ENCODE data around the gene SATB2. TPM values are rescaled to one million over a fixed set of nuclear protein-coding genes. Genes with fewer than 3 reads are reported as not detected.
A peak's percentile ranks its signal among the peaks of the same experiment; 100 is the strongest.

SATB2 gene
- total RNA-seq, 3 donors from 2014 or later = 125 to 328 (median 183) TPM

- DNase-seq (no peak), ATAC-seq (no peak)
- no peaks in the 10 kb centered on the region for H3K9me3 ChIP-seq
- H3K36me3 ChIP-seq (ENCODE audit: low read depth) = no peaks in the 10 kb centered on the region
- no peak for TF ChIP-seq CTCF (IDR thresholded peaks at IDR 0.05)
- H3K4me1 ChIP-seq (ENCODE audit: low read depth) = peaks cover 29% of the 10 kb centered on the region
- no peak overlapping the region for H3K4me3 ChIP-seq
- intact Hi-C loops (cut with DNase I, micrococcal nuclease) = no loop called here
Measured at GRCh38 chr2:199443589-199444130, 14.1 kb downstream of the SATB2 start.

- intact Hi-C loops (cut with DNase I, micrococcal nuclease) = no loop called here
- H3K9me3 ChIP-seq = no peaks in the 10 kb centered on the region
- no peak for DNase-seq
- ATAC-seq = peak; percentile 27
- H3K4me3 ChIP-seq = no peak overlapping the region
- H3K36me3 ChIP-seq (ENCODE audit: low read depth) = no peaks in the 10 kb centered on the region
- H3K4me1 ChIP-seq (ENCODE audit: low read depth) = peaks cover 30% of the 10 kb centered on the region
- TF ChIP-seq CTCF (IDR thresholded peaks at IDR 0.05) = no peak
Measured at GRCh38 chr2:199442173-199442572, 15.6 kb downstream of the SATB2 start.

- intact Hi-C loops (cut with DNase I, micrococcal nuclease) = no loop called here
- Histone ChIP-seq H3K4me3 (no peak overlapping the region), H3K9me3 (no peaks in the 10 kb centered on the region), H3K36me3 (ENCODE audit: low read depth) (no peaks in the 10 kb centered on the region), H3K4me1 (ENCODE audit: low read depth) (peaks cover 33% of the 10 kb centered on the region)
- TF ChIP-seq CTCF (IDR thresholded peaks at IDR 0.05) = no peak
- ATAC-seq = peak; percentile 80
- peak in 1 of 3 donors; percentile 70 for DNase-seq
Measured at GRCh38 chr2:199441759-199442158, 16.0 kb downstream of the SATB2 start.

- H3K9me3 ChIP-seq = no peaks in the 10 kb centered on the region
- DNase-seq (no peak), ATAC-seq (no peak)
- no peak overlapping the region for H3K4me3 ChIP-seq
- peaks cover 42% of the 10 kb centered on the region for H3K4me1 ChIP-seq (ENCODE audit: low read depth)
- H3K36me3 ChIP-seq (ENCODE audit: low read depth) = no peaks in the 10 kb centered on the region
- intact Hi-C loops (cut with DNase I, micrococcal nuclease) = no loop called here
- TF ChIP-seq CTCF (IDR thresholded peaks at IDR 0.05) = no peak
Measured at GRCh38 chr2:199440118-199440517, 17.6 kb downstream of the SATB2 start.

- H3K9me3 ChIP-seq = no peaks in the 10 kb centered on the region
- no peaks in the 10 kb centered on the region for H3K36me3 ChIP-seq (ENCODE audit: low read depth)
- no peak for ATAC-seq
- H3K4me1 ChIP-seq (ENCODE audit: low read depth) = peaks cover 42% of the 10 kb centered on the region
- no peak for TF ChIP-seq CTCF (IDR thresholded peaks at IDR 0.05)
- no peak for DNase-seq
- H3K4me3 ChIP-seq = no peak overlapping the region
- intact Hi-C loops (cut with DNase I, micrococcal nuclease) = no loop called here
Measured at GRCh38 chr2:199439542-199439941, 18.2 kb downstream of the SATB2 start.

GRCh38 chr2:199439066-199439465, 18.7 kb downstream of the SATB2 start:
- Histone ChIP-seq H3K4me3 (no peak overlapping the region), H3K4me1 (ENCODE audit: low read depth) (peaks cover 42% of the 10 kb centered on the region), H3K9me3 (no peaks in the 10 kb centered on the region), H3K36me3 (ENCODE audit: low read depth) (no peaks in the 10 kb centered on the region)
- ATAC-seq (peak; percentile 5), DNase-seq (no peak)
- TF ChIP-seq CTCF (IDR thresholded peaks at IDR 0.05) = no peak
- intact Hi-C loops (cut with DNase I, micrococcal nuclease) = no loop called here
